Measurements from ENCODE around the gene E2F8. TPM values are rescaled to one million over a fixed set of nuclear protein-coding genes. Genes with fewer than 3 reads are reported as not detected.
A peak's percentile ranks its signal among the peaks of the same experiment; 100 is the strongest.
"Not testable (repeated sequence)": the region's sequence is repeated elsewhere in the genome, so short reads cannot be mapped to it uniquely, and the experiment has no call there.

The E2F8 gene
- total RNA-seq, 1 donor from 2014 or later: 3.6 TPM

GRCh38 chr11:19275496-19275895 lies 34.8 kb upstream of the E2F8 start:
- no peak overlapping the region for H3K4me3 ChIP-seq
- TF ChIP-seq CTCF (IDR thresholded peaks at IDR 0.05; ENCODE audit: borderline replicate concordance): no peak
- no peak for DNase-seq
- intact Hi-C loops (cut with micrococcal nuclease): no loop called here
- no peaks in the 10 kb centered on the region for H3K4me1 ChIP-seq
- H3K27ac ChIP-seq (replicated peaks): no peak overlapping the region
- H3K36me3 ChIP-seq: no peaks in the 10 kb centered on the region
- H3K9me3 ChIP-seq (replicated peaks): no peaks in the 10 kb centered on the region
- H3K27me3 ChIP-seq (ENCODE audit: low read depth): no peaks in the 10 kb centered on the region

- intact Hi-C loops (cut with micrococcal nuclease); H3K36me3 ChIP-seq; DNase-seq; H3K4me1 ChIP-seq; H3K4me3 ChIP-seq; H3K27ac ChIP-seq (replicated peaks); H3K27me3 ChIP-seq (ENCODE audit: low read depth); H3K9me3 ChIP-seq (replicated peaks): not testable (repeated sequence)
Observed at GRCh38 chr11:19273219-19273618, 32.5 kb upstream of the E2F8 start.

- Histone ChIP-seq H3K36me3 (no peaks in the 10 kb centered on the region), H3K4me3 (no peak overlapping the region), H3K27me3 (ENCODE audit: low read depth) (peaks cover 7% of the 10 kb centered on the region), H3K9me3 (replicated peaks) (no peaks in the 10 kb centered on the region), H3K27ac (replicated peaks) (no peak overlapping the region), H3K4me1 (peaks cover 4% of the 10 kb centered on the region)
- intact Hi-C loops (cut with micrococcal nuclease): no loop called here
- DNase-seq: no peak
- no peak for TF ChIP-seq CTCF (IDR thresholded peaks at IDR 0.05; ENCODE audit: borderline replicate concordance)
Observed at GRCh38 chr11:19268909-19269308, 28.2 kb upstream of the E2F8 start.

- TF ChIP-seq CTCF (IDR thresholded peaks at IDR 0.05; ENCODE audit: borderline replicate concordance): no peak
- Histone ChIP-seq H3K9me3 (replicated peaks) (no peaks in the 10 kb centered on the region), H3K4me3 (no peak overlapping the region), H3K36me3 (no peaks in the 10 kb centered on the region), H3K4me1 (peaks cover 4% of the 10 kb centered on the region), H3K27me3 (ENCODE audit: low read depth) (peaks cover 7% of the 10 kb centered on the region), H3K27ac (replicated peaks) (no peak overlapping the region)
- intact Hi-C loops (cut with micrococcal nuclease): no loop called here
- no peak for DNase-seq
Observed at GRCh38 chr11:19267567-19267966, 26.8 kb upstream of the E2F8 start.

GRCh38 chr11:19263333-19263732 lies 22.6 kb upstream of the E2F8 start:
- no peak for TF ChIP-seq CTCF (IDR thresholded peaks at IDR 0.05; ENCODE audit: borderline replicate concordance)
- DNase-seq: no peak
- Histone ChIP-seq H3K27me3 (ENCODE audit: low read depth) (no peaks in the 10 kb centered on the region), H3K36me3 (no peaks in the 10 kb centered on the region), H3K9me3 (replicated peaks) (no peaks in the 10 kb centered on the region), H3K27ac (replicated peaks) (no peak overlapping the region), H3K4me1 (peaks cover 4% of the 10 kb centered on the region), H3K4me3 (no peak overlapping the region)
- intact Hi-C loops (cut with micrococcal nuclease): no loop called here

GRCh38 chr11:19259487-19260345 lies 19.0 kb upstream of the E2F8 start:
- intact Hi-C loops (cut with micrococcal nuclease): loop anchor here (5.0 kb wide), 1 partner anchor 293 kb away; no protein-coding TSS in a partner anchor
- H3K36me3 ChIP-seq: no peaks in the 10 kb centered on the region
- peak; percentile 68 for DNase-seq
- peak; percentile 95 for TF ChIP-seq CTCF (IDR thresholded peaks at IDR 0.05; ENCODE audit: borderline replicate concordance)
- H3K9me3 ChIP-seq (replicated peaks): no peaks in the 10 kb centered on the region
- H3K4me3 ChIP-seq: peak overlapping the region; percentile 36
- no peak overlapping the region for H3K27ac ChIP-seq (replicated peaks)
- no peaks in the 10 kb centered on the region for H3K27me3 ChIP-seq (ENCODE audit: low read depth)
- H3K4me1 ChIP-seq: no peaks in the 10 kb centered on the region
